GM21447 (cell line): ENCODE measurements around the gene MAMLD1.

Source experiments
- ATAC-seq: cut with Tn5 transposase; IDR thresholded peaks from one replicate; pipeline ENCODE4 v1.9.1; 2021; ENCODE audit not compliant: unreplicated experiment

MAMLD1 gene

DNA sequence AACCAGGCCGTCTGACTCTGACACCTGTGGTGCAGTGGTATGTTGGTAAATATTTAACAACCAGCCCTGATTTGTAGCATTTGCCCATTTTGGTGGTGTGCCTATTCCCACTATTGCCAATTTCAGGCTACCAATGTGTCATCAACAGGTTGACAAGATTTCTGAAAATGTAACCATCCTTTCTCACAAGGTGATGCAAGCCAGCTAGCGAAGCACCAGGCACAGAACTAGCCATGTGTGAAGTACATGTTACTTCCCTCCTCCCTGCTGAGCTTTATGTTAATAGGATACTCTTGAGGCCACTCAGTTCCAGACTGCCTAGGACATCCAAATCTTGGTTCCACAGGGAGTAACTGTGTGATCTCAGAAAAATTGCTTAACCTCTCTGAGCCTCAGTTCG, 7.2 kb upstream of the MAMLD1 start:
- no peak for ATAC-seq

DNA sequence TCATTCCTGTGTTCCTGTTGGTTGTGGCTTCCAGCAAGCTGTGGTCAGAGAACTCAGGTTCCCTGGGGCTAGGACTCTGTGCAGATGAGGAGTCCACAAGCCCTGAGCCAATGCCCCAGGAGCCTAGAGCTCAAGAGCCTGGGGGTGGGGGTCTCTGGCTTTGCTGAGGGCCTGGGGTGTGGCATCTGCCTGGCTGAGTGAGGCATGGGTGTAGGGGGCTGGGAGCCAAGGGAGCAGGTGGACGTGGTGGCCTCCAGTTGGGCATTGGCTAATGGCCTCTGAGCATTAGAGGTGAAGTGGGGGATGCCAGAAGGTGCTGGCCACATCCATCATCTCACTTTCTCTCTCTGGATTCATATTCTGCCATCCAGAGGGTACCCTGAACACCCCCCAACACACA, 5.3 kb upstream of the MAMLD1 start:
- ATAC-seq: no peak

DNA sequence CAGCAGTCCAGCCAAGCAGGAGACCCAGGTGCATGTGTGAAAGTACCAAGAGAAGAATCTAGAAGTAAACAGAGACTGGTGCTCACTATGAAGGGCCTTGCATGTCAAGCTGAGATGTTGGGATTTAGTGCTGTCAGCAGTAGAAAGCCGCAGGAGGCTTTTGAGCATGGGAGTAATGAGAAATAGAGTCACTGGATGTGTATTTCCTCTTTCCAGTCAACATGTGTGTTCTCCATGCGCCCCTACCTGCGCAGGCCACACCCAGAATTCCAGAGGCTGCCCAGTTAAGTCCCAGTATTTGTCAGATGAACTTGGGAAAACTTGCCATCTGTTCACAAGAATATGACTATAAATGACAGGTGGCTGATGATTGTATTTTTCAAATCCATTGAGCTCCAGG, 4.5 kb upstream of the MAMLD1 start:
- no peak for ATAC-seq

GRCh38 chrX:150360331-150360730, 2.8 kb upstream of the MAMLD1 start:
- no peak for ATAC-seq

GRCh38 chrX:150361070-150361776, 1.9 kb upstream of the MAMLD1 start:
- ATAC-seq: no peak

DNA sequence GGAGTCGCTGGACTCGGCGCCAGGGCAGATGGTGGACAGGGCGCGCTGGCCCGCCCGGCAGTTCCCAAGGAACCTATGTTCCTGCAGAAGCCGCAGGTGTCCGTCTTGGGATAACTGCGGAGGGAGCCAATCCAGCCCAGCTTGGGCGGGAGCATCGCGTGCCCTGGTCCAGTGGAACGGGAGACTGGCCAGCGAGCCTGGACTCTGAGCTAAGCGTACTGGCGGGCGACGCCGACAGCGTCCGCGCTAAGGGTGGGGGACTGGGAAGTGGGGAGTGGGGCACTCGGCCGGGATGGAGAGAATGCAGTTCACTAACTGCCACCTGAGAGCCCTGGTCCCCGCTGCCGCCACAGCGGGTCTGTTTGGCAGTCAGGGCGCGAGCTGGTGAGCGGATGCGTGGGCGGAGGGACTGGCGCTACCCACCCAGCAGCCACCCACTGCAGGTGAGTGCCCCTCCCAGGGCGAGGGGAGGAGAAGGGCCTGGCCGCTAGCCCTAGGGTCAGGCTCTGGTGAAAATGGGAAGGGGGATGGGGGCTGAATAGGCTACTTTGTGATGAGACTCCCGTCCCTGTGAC, 1.3 kb upstream of the MAMLD1 start:
- ATAC-seq: no peak

GRCh38 chrX:150363561-150364346, 637 bp downstream of the MAMLD1 start:
- ATAC-seq: no peak

DNA sequence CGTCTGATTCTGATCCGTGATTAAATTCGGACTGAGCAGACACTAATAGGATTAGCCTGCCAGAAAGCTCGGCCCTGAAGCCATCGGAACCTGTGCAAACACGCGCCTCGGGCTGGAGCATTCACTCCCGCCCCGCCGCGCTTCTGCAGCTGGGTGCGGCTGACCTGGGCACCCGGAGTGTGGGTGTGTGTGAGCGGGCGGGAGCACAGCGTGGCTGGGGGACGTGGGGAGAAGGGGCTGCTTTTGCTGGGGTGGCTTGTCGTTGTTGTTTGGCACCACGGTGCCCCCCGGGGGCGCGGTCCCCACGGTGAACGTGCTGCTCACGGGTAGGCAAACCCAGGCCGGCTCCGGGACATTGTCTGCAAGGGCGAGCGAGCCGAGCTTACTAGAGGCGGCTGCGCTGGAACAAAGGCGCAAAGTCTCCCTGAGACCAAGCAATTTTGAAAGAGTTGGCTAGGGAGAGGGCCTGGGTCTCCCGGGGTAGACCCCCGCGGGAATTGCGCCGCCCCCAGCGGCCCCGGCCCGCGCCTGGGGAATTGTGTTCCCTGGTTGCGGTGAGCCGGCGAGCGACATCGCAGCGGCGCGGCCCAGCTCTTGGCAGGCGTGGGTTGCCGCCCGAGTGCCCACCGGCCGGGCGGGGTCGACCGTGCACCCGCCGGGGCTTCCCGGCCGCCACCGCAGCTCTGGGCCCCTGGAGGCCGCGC, 1.4 kb downstream of the MAMLD1 start:
- no peak for ATAC-seq

DNA sequence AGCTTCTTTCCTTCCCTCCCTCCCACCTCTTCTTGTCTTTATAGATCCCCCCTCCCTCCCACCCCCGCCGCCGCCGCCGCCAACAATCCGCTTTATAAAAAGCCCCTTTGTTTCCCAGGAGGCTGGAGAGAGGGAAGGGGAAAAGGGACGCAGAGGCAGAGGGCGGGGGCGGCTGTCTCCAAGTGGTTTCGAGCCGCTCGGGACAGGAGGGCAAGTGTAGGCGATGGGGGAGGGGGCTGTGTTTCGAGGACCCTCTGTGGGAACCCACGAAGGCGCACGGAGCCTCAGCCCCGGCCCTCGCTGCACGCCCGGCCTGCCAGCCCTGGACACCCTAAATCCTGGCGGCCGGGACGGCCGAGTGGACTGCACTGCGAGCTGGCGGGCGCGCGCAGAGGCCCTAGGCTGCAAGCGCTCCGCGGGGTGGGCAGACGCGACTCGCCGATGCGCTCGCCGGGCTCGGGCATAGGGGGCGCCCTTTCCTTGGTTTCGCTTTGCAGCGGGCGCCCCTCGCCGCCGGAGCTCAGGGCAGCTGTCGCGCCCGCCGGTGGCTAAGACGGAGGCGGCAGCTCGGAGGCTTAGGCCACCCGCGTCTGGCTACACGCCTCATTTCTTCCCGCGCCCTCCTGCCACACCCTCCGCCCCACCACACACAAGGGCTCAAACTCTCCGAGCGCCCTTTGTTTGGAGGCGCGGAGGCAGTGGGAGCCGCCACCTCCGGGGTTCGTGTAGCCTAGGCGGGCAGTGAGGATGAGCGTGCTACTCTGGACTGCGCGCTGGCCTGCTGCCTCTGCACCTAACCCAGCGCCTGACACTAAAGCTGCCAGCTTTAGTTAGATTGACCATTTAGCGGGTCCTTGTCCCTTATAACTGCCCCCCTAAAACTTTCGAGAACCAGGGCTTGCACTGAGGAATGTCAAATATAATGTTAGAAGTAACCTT, 2.2 kb downstream of the MAMLD1 start:
- ATAC-seq: no peak

GRCh38 chrX:150365990-150366911, 3.1 kb downstream of the MAMLD1 start:
- no peak for ATAC-seq

- ATAC-seq: no peak
These were observed 3.9 kb downstream of the MAMLD1 start for GRCh38 chrX:150366951-150367545.

DNA sequence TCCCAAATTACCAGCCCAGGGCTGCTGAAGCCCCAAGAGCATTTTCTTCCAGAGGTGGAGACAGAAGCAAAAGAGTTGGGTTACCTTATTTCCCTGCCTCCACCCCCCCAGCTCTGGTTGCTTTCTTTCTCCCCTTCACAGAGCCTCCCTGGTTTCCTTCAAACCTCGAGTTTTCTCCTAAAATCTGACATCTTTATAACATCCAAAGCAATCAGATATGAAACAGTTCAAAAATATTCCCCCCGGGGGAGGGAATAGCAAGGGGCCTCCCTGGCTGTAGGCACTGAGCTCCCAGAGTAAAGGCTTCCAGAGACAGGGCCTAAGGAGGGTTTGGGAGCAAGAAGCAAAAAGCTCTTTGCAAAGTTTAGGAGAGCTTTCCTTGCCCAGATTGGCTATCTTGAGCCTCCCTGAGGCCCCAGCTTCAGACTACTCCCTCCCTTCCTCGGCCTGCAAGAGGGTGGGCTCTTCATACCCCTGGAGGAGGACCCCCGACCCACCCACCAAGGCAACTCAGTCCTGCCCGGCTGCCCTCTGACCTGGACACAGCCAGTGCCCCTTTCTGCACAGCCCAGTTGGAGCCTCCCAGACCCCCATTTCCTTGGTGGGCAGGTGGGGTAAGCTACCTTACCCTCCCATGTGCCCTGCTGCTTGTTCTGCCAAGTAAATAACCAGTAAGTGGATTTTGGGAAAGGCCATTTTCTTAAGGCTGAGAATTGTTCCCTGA, 7.6 kb downstream of the MAMLD1 start:
- no peak for ATAC-seq

DNA sequence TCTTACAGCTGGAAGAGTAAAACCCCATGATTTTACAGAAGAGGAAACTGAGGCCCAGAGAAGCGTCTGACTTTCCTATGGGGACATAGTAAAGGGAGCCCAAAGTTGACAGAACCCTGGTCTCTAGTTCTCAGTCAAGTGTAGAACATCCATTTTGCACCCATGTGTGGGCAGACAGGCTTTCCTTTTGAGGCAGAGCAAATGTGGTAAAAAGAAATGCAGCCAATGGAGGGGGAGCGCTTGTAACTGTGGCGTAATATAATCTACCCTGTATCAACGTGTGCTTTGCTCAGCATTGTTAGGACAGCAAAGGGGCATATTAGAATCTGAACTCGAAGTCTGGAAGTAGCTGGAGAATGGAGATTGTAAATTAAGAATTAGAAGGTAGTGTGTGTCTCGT, 8.8 kb downstream of the MAMLD1 start:
- no peak for ATAC-seq

- ATAC-seq: no peak
These were observed 9.2 kb downstream of the MAMLD1 start for GRCh38 chrX:150372280-150372679.

DNA sequence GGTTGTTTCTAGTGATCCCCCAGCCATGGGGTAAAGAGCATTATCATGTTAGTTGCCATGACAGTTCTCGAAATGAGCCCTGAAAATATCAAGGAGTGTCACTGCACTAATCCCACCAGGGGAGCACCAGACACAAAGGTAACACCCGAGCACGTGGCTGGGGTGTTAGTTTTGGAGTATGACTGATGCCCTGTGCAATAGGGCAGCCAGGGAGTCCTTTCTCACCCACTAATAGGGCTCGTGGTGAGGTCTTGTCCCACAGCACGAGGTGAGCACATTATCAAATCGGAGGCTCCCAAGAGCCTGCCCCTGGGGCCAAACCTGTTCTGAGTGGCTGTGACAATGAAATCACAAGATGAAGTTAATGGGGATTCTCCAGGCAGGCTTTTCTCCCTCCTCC, 9.6 kb downstream of the MAMLD1 start:
- no peak for ATAC-seq

DNA sequence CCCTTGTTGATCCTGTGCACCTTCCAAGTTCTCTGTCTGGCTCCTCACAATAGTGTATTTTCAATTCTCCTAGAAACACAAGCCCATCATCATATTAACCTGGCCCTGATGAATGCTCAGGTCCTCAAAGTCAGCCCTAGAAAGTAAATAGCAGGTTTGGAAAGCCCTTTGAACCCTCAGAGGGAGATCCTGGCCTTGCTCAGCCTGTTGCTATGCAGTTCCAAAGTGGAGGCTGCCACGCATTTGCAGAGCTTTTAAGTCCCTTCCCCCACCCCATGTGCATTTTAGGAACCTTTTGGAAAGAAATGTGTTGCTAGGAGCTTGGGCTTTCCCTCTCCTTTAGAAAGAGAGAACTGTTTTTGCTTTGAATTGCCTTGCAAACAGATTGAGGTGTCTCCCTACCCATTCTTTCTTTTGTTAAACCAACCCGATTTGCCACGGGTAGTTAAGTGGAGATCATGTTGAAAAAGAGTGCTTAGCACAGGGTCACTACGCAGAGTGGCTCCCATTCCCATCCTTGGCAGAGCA, 12.2 kb downstream of the MAMLD1 start:
- no peak for ATAC-seq

GRCh38 chrX:150377005-150377404, 13.9 kb downstream of the MAMLD1 start:
- ATAC-seq: no peak

- ATAC-seq: no peak
These were observed 41.9 kb downstream of the MAMLD1 start for GRCh38 chrX:150405006-150405405.
